ENCODE data around the gene TTC13. TPM values are rescaled to one million over a fixed set of nuclear protein-coding genes. Genes with fewer than 3 reads are reported as not detected.

The TTC13 gene
- total and polyA plus RNA-seq, 2 of the 13 experiments (the other 11 are each of a cell fraction or from before 2014, with no cell fraction given): 5.8 to 15.9 TPM

GRCh38 chr1:231021540-231022031 is 42.9 kb upstream of the TTC13 start:
- 0 out of 2 replicates have a peak, but pooled peaks cover under 1% of the 10 kb centered on the region for H3K4me1 ChIP-seq (ENCODE audit: insufficient read depth, low read length)
- ATAC-seq (no peak), DNase-seq (ENCODE audit: low spot score) (no peak), FAIRE-seq (no peak)
- no peaks in the 10 kb centered on the region for H3K79me2 ChIP-seq (ENCODE audit: insufficient read depth, low read length)
- TF ChIP-seq NR3C1 (CRISPR knock-in tag; IDR thresholded peaks at IDR 0.05) (no peak), SPEN (CRISPR knock-in tag; IDR thresholded peaks at IDR 0.05; ENCODE audit: low read depth) (no peak), ZNF724P (CRISPR knock-in tag; IDR thresholded peaks at IDR 0.05; ENCODE audit: borderline replicate concordance) (no peak), MED13 (CRISPR knock-in tag; IDR thresholded peaks at IDR 0.05) (no peak), SRSF4 (IDR thresholded peaks at IDR 0.05; ENCODE audit: low read depth, low read length, poor library complexity, severe bottlenecking) (no peak), ZNF124 (CRISPR knock-in tag; IDR thresholded peaks at IDR 0.05) (no peak), TRIM22 (IDR thresholded peaks at IDR 0.05) (no peak), RNF219 (CRISPR knock-in tag; IDR thresholded peaks at IDR 0.05) (no peak), IRF2 (CRISPR knock-in tag; IDR thresholded peaks at IDR 0.05) (no peak), ZNF546 (CRISPR knock-in tag; conservative IDR thresholded peaks at IDR 0.05) (no peak), ZNF510 (CRISPR knock-in tag; IDR thresholded peaks at IDR 0.05; ENCODE audit: low read depth) (no peak), PHF21A (CRISPR knock-in tag; IDR thresholded peaks at IDR 0.05) (no peak), KDM3A (CRISPR knock-in tag; IDR thresholded peaks at IDR 0.05; ENCODE audit: low read depth) (no peak), FOXO4 (CRISPR knock-in tag; conservative IDR thresholded peaks at IDR 0.05) (no peak), REL (CRISPR knock-in tag; conservative IDR thresholded peaks at IDR 0.05) (no peak)
- no peak overlapping the region for H2AFZ ChIP-seq (ENCODE audit: low read length)
- CTCF ChIA-PET (ENCODE audit: low intra/inter-chr PET ratio, low total read pairs): no interaction called here
- no TSS peak for BruUV-seq (replicated peaks)
- intact Hi-C loops (cut with micrococcal nuclease; ENCODE audit: unreplicated experiment) (no loop called here), in situ Hi-C loops (cut with HindIII; ENCODE audit: extremely low pct_ligation_motif_present, low pct_unique_long_range_greater_than_20kb) (no loop called here)
- no peaks in the 10 kb centered on the region for H3K36me3 ChIP-seq (replicated peaks in 1 of 2; ENCODE audit: control insufficient read depth in 1 of 2, insufficient read depth in 2 of 2, low read length in 2 of 2)
- no peaks in the 10 kb centered on the region for H4K20me1 ChIP-seq (ENCODE audit: insufficient read depth, low read length)
- no peak overlapping the region for H3K4me3 ChIP-seq (replicated peaks in 1 of 3; ENCODE audit: insufficient read depth in 1 of 3, low read depth in 2 of 3, low read length in 3 of 3)
- H3K9me3 ChIP-seq (ENCODE audit: low read length): no peaks in the 10 kb centered on the region
- POLR2A ChIA-PET: no interaction called here
- no peak overlapping the region for H3K27ac ChIP-seq (ENCODE audit: extremely low read length, insufficient read depth, low read length)
- no peak overlapping the region for H3K9ac ChIP-seq (ENCODE audit: insufficient read depth, low read depth, low read length)
- no peak overlapping the region for H3K4me2 ChIP-seq (ENCODE audit: low read depth, low read length)
- WGBS (ENCODE audit: low lambda C conversion rate): 60% methylated on average over 12 of the region's 12 CpGs
- H3K27me3 ChIP-seq (ENCODE audit: control insufficient read depth in 1 of 2, insufficient read depth in 2 of 2, low read length in 2 of 2): peaks cover 0 to 5% of the 10 kb centered on the region in 2 experiments; a peak in 1 of 5 replicates
